GM21515 (cell line): ENCODE results near the gene L3MBTL3.

Experiments used
- ATAC-seq: cut with Tn5 transposase; IDR thresholded peaks from one replicate; pipeline ENCODE4 v1.9.1; 2021; ENCODE audit not compliant: unreplicated experiment

Gene L3MBTL3

DNA sequence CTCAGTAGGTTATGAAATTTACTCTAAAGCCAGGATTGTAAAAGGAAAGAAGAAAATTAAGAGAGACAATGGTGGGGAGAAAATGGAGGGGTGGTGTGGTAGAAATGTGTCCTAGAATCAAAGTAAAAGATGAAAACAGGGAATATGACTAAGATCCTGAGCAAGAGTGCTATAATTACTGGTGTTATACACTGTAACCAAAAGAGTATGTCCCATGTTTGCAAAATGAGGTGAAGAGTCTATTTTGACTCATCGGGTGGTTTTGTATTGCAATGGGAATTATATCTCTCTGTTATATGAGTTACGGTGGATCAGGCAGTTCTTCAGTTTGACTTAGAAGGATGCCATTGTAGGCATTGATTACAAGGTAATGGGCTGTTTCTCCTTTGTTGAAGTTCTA lies 8.5 kb downstream of the L3MBTL3 start:
- ATAC-seq = no peak

- ATAC-seq = peak; percentile 90
Observed at GRCh38 chr6:130027948-130028347, 9.6 kb downstream of the L3MBTL3 start.

GRCh38 chr6:130029163-130029562 lies 10.8 kb downstream of the L3MBTL3 start:
- ATAC-seq = no peak

DNA sequence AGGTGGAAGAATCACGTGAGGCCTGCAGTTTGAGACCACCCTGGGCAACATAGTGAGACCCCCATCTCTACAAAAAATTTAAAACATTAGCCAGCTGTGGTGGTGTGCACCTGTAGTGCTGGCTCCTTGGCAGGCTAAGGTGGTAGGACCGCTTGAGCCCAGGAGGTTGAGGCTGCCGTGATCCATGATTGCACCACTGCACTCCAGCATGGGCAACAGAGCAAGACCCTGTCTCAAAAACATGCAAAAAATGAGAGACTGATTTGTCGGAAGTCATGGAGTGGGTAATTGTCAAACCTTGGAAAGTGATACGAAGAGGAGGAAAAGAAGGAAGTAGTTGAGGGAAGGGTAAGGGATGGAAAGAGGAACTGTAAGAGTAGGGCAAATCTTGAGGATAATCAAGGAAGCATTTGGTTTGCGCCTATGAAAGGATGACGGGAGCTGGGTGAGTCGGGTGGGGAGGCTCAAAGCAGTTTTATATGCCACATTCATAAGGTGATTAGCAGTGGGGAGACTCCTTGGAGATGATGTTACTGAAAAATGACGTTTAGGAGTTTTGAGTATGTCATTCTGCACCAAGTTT lies 14.5 kb downstream of the L3MBTL3 start:
- ATAC-seq = no peak

DNA sequence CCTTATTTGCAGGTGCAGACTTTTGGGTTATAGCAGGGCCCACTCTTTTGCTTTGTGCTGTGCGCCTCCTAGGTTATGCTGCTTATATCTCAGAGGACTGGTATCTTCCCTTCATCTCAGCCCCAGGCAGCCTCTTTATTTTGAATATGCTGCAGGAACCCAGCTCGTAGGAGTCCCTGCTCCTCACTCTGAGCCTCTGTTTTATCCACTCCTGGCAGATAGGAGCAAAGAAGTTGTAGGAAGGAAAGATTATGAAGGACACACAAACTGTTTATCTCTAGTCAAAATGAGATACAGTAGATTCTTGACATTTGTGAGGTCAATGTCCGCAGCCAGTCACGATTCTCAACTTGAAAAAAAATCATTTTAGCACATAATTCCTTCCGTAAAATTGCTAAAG lies 15.6 kb downstream of the L3MBTL3 start:
- no peak for ATAC-seq

GRCh38 chr6:130034378-130035146 lies 16.2 kb downstream of the L3MBTL3 start:
- no peak for ATAC-seq

DNA sequence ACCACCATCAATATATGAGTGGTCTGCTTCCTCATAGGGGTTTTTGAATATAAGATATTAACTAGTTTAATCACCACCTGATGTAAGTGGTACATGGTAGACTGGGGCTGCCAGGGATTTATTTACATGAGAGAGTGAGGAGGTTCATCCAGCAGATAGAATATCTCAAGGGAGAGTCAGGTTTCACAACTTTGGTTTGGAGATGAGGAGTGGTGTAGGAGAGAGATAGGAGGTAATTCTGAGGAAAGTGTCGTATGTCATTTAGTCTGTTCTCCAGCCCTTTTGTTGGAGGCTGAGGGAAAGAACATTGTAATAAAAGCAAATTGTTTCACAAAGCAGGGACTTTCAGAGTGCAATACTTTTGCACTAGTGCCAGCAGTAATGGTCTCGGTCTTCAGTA lies 16.8 kb downstream of the L3MBTL3 start:
- ATAC-seq = no peak

DNA sequence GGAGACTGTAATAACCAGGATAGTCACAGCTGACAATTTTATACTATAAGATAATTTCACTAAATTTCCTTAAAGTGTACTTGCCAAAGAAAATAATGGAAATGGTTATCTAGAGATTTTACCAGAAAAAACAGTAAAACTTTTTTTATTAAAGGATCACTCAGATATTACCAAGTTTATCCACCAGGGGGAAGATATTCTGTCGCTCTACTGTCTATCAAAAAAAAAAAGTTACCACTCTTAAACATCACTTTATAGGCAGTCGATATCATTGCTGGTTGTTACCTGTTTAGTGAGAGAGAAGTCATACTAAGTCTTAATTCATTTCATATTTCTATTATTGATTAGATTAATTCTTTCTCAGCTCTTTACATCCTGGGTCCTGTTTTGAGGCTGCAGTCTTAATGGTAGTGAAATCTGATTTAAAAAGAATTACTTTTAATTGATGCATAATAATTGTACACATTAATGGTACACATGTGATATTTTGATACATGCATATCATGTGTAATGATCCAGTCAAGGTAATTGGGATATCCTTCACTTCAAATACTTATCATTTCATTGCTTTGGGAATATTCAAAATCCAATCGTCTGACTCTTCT lies 18.9 kb downstream of the L3MBTL3 start:
- ATAC-seq = no peak

- no peak for ATAC-seq
Observed at GRCh38 chr6:130041594-130041993, 23.2 kb downstream of the L3MBTL3 start.

GRCh38 chr6:130043344-130043743 lies 25.0 kb downstream of the L3MBTL3 start:
- no peak for ATAC-seq

- no peak for ATAC-seq
Observed at GRCh38 chr6:130045622-130046021, 27.2 kb downstream of the L3MBTL3 start.

- ATAC-seq = no peak
Observed at GRCh38 chr6:130046671-130047070, 28.3 kb downstream of the L3MBTL3 start.

GRCh38 chr6:130047088-130047995 lies 29.0 kb downstream of the L3MBTL3 start:
- ATAC-seq = no peak

DNA sequence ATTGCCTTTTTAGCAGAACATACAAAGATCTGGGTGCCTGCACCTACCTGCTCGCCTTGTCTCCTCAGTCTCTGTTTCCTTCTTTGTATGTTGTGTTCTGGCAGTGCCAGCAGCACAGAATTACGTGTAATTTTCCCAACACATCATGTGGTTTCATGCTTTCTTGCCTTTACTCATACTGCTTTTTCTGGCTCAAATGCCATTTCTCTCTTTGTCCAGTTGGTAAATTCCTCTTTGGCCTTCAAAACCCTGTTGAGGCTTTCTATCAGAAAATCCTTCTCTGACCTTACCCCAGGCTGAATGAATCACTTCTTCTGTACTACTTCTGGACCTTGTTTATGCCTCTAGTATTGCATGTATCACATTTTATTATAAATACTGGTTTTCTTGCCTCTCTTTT lies 31.8 kb downstream of the L3MBTL3 start:
- no peak for ATAC-seq

DNA sequence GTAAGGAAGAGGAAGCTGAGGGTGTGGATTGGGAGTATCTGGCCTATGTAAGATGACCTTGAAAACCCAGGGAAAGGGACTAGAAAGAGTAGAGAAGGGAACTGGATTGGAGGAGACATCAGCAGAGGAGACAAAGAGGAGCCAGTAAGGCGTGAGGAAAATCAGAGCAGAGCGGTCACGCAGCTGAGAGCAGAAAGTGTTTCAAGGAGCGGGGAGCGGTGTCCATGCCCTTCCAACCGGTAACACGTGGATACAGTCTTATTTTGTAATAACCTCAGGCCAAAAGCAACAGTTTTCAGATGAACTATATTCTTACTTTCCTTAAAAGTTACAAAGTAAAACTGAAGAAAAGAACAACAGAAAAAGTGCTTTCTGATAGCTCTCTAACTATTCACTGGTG lies 36.3 kb downstream of the L3MBTL3 start:
- ATAC-seq = no peak

DNA sequence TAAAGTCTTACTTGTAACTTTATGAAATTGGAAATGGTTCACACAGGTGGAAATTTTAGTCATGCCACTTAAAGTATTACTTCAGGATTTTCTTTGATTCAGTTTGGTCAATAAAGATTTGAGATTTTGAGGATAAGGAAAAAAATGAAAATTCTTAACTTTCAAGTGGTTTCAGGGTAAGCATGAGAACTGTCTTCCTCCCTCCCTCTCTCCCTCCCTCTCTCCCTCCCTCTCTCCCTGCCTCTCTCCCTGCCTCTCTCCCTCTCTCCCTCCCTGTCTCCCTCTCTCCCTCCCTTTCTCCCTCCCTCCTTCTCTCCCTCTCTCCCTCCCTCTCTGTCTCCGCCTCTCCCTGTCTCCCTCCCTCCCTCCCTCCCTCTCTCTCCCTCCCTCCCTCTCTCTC lies 36.9 kb downstream of the L3MBTL3 start:
- no peak for ATAC-seq

- ATAC-seq = no peak
Observed at GRCh38 chr6:130057495-130057894, 39.1 kb downstream of the L3MBTL3 start.

GRCh38 chr6:130063806-130064205 lies 45.4 kb downstream of the L3MBTL3 start:
- no peak for ATAC-seq

- ATAC-seq = no peak
Observed at GRCh38 chr6:130065609-130066156, 47.3 kb downstream of the L3MBTL3 start.

GRCh38 chr6:130069485-130069884 lies 51.1 kb downstream of the L3MBTL3 start:
- ATAC-seq = no peak

GRCh38 chr6:130070326-130070725 lies 51.9 kb downstream of the L3MBTL3 start:
- ATAC-seq = no peak
